Measurements from ENCODE around the gene NEDD9.

NEDD9 gene

GRCh38 chr6:11201015-11201414 is 31.5 kb downstream of the NEDD9 start:
- no peak for DNase-seq (ENCODE audit: low spot score)

GRCh38 chr6:11200356-11200755 is 32.1 kb downstream of the NEDD9 start:
- no peak for DNase-seq (ENCODE audit: low spot score)

DNA sequence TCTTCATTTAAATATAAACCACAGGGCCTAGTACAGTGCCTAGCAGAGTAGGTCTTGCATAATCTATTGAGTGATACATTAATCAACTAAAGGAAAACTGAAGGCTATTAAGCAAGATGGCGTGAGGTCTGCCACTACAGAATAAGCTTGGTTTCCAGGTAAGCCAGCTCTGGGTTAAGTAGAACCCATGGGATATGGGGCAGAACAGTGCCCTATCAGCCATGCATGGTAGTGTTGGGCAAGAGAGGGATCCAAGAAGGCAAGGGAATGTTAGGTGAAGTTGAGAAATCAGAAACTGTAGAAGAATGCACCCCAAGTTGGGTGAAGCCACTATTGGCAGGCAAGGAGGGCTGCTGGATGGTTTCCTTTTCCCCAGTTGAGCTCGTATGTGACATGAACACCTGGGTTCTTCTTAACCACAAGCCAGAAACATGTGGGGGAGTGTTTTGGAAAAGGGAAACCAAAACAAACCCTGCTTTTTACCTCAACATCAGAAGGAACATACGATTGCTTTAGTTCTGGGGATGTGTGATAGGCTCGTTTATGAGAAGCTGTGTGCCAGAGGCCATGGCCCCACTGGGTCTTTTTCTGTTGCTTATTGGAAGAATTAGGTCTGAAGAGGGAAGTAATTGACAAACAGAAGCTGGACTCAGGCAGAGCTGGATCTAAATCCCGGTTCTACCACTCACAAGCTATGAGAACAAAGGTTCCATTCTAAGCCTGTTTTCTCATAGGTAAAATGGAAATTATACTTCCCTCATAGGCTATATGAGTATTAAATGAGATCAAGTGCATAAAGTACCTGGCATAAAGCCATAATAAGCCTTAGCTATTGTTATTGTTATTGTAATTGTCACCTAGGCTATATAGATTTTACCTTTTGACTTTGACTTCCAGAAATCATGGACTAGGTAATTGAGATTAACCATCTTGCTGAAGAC is 33.5 kb downstream of the NEDD9 start:
- DNase-seq (ENCODE audit: low spot score) = no peak

GRCh38 chr6:11197850-11198249 is 34.6 kb downstream of the NEDD9 start:
- no peak for DNase-seq (ENCODE audit: low spot score)

DNA sequence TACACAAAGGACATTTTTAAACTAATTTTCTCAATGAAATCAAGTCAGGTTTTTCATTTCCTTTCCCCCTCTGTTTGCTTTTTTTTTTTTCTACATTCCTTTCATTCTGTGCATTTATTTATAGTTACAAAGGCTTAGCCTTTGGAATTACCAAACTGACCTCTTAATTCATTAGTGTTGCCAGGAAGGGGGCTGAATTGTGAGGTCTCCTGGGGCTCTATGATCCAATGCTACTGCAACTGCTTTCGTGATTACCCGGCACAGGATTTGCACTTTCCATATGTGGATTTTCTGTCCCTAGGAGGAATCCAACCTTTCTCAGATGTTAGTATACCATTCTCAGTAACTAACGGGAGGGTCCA is 35.3 kb downstream of the NEDD9 start:
- DNase-seq (ENCODE audit: low spot score) = no peak

DNA sequence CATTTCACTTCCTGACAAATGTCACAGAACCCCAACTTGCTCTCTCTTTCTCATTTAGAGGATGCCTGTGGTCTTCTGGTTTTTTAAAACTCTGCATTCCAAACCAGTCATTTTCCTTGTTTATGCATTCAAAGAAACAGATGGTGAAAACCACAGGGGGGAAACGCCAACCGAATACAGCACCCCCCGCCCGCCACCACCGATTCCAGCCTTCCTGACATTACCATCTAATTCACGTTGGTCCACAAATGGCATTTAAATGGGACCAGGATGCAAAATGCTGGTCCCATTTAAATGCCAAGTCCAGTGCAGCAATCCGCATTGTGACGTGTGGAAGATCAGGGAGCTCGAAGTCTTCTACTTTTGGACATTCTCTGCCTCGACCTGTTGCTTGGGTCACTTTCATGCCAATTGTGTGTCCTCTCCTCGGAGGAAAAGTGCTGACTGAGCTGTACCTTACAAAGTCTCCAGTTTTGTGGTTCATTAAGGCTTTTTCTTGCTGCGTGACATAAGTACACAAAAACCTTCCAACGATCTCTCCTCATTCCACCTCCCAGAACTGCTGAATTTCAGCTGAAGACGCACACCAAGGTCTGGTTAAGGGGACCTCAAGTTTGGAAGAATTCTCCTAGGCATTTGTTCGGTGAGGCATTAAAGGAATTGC is 35.8 kb downstream of the NEDD9 start:
- DNase-seq (ENCODE audit: low spot score) = no peak

- DNase-seq (ENCODE audit: low spot score) = no peak
These were observed 37.9 kb downstream of the NEDD9 start for GRCh38 chr6:11194356-11195218.

DNA sequence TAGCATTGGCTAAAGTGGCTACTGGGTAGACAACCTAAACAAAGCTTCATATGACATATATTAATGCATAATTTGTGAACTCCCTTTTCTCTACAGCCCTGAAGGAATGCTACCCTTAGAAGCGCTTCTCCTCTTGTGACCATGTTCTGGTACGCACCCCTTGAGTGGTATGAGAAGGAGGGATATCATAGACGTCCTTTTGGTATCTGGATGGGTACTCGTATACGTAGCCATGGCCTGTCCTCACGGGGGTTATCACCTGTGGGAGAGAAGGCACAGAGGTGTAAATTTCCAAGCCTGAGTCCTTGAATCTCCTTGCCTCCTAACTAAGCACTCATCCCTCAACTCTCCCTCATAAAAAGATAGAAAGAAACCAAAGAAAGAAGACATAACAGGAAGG is 39.0 kb downstream of the NEDD9 start:
- DNase-seq (ENCODE audit: low spot score) = no peak

DNA sequence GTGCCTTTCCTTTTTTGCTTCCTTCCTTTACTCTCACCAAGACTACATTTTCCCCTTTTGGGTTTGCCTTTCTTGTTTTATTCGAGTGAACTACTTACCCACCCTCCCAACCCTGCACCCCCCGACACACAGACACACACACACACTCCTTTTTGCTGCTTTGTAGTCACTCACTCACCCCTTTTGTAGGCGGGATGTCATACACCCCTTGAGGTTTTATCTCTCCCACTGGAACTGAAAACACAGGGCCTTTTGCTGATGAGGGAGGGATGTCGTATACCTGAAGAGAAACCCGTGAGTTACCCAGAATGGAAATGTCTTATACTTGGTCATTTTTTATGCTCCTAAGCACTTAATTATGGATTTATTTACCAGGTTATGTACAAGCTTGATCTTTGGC is 40.3 kb downstream of the NEDD9 start:
- DNase-seq (ENCODE audit: low spot score) = no peak

- DNase-seq (ENCODE audit: low spot score) = no peak
These were observed 41.7 kb downstream of the NEDD9 start for GRCh38 chr6:11190625-11191245.

- no peak for DNase-seq (ENCODE audit: low spot score)
These were observed 42.4 kb downstream of the NEDD9 start for GRCh38 chr6:11189865-11190624.

DNA sequence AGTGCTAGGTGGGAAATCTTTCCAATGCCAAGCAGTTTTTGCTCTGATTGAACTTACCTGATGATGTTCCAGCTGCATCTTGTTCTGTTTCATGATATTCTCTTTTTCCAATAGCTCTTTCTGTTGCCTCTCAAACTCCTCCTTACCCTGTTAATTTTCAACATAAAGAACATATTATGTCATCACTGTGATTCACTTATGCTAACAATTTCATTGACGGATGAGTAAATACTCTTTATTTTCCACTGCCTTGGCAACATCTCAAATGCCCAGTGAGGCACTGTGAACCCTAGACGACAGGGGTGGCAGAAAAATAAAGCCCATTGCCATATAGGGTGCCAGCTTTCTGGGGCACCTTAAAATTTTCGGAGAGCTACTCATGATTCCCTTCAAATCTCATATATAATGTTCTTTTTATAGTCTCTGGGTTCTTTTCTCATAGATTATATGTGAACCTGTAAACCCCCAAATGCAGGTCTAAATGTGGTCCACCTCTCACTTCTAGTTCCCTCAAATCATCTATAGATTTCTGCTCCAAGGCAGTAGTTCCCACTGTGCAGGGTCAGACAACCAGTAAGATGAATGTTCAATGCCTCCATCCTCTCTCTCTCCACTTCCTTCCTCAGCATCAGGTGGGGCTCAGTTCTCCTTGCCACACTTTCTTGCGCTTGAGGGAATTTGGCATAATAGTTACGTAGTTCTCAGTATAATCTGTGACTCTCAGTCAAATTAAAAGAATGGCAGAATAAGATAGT is 44.1 kb downstream of the NEDD9 start:
- DNase-seq (ENCODE audit: low spot score) = no peak

GRCh38 chr6:11187301-11187700 is 45.2 kb downstream of the NEDD9 start:
- DNase-seq (ENCODE audit: low spot score) = no peak

DNA sequence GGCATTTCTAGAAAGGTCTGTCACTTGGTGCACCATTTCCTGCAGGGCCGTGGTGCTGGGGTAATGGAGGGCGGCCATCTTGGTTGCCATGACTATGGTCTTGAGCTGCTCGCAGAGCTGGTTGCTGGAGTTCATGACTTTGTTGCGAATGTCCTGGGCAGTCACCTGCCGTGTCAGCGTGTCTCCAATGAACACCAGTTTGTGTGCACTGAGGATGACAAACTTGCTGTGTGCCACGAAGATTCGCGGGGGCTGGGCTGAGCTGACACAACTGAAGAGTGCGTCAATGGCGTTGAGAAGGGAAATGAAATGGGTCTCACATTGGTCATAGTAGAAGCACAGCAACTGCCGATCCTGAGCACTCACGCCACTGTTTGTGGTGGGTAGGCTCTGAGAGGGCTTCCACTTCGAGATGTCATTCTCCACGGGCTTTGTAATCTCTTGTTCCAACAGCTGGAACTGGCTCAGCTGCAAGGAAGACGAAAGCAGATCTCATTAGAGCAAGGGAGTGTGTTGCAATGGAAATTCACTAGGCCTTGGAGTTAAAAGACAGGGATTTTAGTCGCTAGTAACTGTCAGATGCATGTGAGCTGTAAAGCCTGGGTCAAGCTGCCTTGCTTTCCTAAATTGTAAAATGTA is 47.1 kb downstream of the NEDD9 start:
- no peak for DNase-seq (ENCODE audit: low spot score)

DNA sequence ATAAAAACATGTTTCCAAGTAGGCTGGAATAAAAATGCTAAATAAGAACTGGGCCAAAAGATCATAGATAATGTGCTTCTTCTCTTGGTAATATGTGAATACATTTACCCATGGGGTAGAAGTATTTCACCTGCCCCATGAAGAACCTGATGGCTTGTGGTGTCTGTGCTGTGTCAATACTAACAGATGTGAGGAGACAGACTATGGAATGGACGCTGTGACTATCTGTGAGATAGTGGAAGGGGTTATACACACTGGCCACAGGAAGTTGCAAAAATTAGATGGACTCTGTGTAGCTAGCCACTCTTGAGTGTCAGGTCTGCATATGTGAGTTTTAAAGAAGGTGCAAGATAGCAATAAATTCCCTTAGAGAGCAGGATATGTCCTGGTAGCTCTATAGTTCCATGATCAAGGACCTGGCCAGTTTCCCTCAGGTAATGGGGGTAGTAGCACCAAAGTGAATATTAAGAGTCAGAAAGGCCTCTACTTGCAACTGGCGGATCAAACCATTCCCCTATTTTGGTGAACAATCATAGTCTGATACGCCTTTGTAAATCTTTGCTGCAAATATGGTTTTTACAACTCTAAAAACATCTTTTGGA is 48.6 kb downstream of the NEDD9 start:
- DNase-seq (ENCODE audit: low spot score) = no peak

- no peak for DNase-seq (ENCODE audit: low spot score)
These were observed 50.9 kb downstream of the NEDD9 start for GRCh38 chr6:11181478-11182136.

GRCh38 chr6:11179419-11180202 is 52.9 kb downstream of the NEDD9 start:
- no peak for DNase-seq (ENCODE audit: low spot score)

DNA sequence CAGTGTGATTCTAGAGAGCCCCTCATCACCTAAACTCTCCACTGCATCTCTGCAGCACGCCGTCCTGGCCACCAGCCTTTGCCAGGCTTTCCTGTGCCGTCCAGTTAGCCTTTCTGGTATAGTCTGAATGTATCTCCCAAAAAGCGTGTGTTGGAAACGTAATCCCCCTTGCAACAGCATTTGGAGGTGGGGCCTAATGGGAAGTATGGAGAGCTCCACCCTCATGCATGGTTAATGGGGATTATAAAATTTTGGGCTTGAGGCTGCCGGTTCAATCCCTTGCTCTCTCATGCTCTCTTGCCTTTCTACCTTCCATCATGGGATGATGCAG is 53.4 kb downstream of the NEDD9 start:
- no peak for DNase-seq (ENCODE audit: low spot score)
